ENCODE measurements around the gene GSTM4.

DNA sequence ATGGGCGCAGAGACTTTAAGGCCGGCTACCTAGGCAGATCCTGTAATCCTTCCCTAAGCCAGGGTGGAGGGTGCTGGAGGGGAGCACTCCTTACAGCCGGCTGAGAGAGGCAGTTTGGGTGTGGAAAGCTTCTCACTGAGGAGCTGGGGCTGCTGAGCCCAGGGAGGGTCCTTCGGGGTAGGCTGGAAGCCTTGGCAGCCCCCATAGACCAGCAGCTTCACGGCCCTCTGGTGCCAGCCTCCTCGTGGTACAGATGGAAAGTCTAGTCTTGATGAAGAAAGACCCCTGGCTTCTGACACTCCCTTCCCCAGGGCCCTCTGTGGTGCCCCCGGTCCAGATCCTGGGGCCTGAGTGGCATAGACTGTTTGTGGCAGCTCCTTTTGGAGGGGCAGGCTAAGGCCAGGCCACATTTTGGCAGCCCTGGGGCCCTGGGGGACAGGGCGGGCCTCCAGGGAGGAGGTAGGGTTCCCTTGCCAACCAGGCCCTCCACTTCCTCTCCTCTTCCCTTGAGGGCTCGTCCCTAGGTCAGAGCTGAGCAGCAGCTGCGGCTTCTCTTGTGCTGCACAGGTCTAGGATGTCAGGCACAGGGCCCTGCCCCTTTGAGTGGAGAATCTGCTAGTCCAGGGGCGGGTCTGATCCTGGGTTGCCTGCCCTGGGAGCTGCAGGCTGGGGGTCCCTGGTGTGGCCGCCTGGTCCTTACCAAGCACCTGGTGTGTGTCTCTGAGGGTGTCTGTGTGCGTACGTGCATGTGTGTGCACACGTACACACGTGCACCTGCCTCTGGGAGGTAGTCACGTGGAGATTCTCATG is 31.5 kb upstream of the GSTM4 start:
- TF ChIP-seq, protein P1, sequence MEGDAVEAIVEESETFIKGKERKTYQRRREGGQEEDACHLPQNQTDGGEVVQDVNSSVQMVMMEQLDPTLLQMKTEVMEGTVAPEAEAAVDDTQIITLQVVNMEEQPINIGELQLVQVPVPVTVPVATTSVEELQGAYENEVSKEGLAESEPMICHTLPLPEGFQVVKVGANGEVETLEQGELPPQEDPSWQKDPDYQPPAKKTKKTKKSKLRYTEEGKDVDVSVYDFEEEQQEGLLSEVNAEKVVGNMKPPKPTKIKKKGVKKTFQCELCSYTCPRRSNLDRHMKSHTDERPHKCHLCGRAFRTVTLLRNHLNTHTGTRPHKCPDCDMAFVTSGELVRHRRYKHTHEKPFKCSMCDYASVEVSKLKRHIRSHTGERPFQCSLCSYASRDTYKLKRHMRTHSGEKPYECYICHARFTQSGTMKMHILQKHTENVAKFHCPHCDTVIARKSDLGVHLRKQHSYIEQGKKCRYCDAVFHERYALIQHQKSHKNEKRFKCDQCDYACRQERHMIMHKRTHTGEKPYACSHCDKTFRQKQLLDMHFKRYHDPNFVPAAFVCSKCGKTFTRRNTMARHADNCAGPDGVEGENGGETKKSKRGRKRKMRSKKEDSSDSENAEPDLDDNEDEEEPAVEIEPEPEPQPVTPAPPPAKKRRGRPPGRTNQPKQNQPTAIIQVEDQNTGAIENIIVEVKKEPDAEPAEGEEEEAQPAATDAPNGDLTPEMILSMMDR (IDR thresholded peaks at IDR 0.05) = no peak
- no peak for TF ChIP-seq EZH2 (IDR thresholded peaks at IDR 0.05; ENCODE audit: borderline replicate concordance, insufficient read depth, low read depth, low read length, poor library complexity, severe bottlenecking)

Data from B cell (primary cell).